DMS114 treated with DMSO at 0.1 percent for 48 hours (cell line): Measurements from ENCODE around the gene DNAJA1.
A peak's percentile ranks its signal among the peaks of the same experiment; 100 is the strongest.

ENCODE experiments used
- DNase-seq: peaks from one replicate; lab custom pipeline; 2025; ENCODE audit not compliant: unreplicated experiment; lab: John Stamatoyannopoulos, UW

Gene DNAJA1

DNA sequence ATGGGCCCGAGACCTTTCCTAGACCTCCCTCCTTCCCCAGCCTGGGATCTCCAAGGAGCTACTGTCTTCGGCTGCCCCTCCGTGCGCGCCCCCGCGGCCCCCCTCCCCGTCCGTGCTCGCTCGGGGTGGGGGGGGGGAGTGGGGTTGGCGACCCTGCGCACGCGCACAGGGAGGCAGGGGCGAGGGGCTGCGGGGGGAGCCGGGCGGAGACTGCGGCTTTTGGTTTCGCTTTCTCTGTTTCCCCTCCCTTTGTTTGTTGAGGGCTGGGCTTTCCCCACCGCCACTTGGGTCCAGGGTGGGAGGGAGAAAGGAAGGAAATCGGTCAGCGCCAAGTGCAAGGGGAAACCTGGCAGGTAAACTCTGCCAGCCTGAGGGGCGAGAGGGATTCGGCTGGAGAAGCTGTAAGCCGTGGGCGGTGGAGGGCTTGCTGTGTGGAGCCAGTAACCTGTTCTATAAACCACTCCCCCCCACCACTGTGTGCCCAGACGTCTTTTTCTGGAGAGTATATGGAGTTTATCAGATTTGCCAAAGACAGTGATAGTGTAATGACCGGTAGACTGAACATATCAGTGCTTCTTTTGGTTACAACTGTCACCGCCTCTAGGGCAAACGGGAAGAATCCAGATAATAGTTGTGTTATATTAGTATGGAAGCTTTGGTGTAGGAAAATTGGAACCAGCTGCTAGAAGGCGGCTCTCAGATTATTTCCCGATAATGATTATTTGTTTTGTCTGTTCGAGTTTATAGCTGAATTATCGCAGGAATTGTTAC lies 684 bp downstream of the DNAJA1 start:
- no peak for DNase-seq

GRCh38 chr9:33029231-33029786 lies 4.2 kb downstream of the DNAJA1 start:
- no peak for DNase-seq

- no peak for DNase-seq
Observed at GRCh38 chr9:33030285-33030684, 5.2 kb downstream of the DNAJA1 start.

- DNase-seq: no peak
Observed at GRCh38 chr9:33032292-33032691, 7.2 kb downstream of the DNAJA1 start.

DNA sequence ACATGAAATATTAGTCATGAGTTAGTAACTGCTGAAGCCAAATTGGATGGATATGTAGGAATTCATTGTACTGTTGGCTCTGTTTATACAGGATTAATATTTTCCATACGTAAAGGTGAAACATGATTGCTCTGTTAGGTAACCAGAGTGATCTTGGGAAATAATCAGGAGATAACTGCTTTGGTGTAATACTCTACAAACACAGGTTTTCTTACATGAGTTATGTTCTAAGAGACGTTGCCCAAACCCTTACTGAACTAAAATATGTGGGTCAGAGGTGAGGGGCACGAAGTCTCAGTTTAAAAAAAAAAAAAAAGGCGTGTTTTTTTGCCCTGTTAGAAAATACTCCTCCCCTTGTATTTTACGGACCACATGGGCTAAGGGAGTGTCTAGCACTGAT lies 7.8 kb downstream of the DNAJA1 start:
- no peak for DNase-seq

DNA sequence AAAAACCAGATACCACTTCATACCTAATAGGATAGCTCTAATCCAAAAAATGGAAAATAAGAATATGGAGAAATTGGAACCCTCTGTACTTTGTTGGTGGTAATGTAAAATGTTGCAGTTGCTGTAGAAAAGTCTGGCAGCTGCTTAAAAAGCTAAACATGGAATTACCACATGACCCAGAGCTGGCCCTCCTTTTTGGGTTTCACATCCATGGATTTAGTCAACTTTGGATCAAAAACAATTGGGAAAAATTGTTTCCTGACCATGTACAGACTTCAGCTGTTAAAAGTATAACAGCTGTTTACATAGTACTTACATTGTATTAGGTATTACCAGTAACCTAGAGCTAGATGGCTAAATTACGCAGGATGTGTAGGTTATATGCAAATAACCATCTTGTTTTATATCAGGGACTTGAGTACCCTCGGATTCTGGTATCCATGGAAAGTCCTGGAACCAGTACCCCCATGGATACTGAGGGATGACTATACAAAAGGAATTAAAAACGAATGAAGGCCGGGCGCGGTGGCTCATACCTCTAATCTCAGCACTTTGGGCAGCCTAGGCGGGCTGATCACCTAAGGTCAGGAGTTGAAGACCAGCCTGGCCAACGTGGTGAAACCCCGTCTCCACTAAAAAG lies 15.8 kb downstream of the DNAJA1 start:
- no peak for DNase-seq

DNA sequence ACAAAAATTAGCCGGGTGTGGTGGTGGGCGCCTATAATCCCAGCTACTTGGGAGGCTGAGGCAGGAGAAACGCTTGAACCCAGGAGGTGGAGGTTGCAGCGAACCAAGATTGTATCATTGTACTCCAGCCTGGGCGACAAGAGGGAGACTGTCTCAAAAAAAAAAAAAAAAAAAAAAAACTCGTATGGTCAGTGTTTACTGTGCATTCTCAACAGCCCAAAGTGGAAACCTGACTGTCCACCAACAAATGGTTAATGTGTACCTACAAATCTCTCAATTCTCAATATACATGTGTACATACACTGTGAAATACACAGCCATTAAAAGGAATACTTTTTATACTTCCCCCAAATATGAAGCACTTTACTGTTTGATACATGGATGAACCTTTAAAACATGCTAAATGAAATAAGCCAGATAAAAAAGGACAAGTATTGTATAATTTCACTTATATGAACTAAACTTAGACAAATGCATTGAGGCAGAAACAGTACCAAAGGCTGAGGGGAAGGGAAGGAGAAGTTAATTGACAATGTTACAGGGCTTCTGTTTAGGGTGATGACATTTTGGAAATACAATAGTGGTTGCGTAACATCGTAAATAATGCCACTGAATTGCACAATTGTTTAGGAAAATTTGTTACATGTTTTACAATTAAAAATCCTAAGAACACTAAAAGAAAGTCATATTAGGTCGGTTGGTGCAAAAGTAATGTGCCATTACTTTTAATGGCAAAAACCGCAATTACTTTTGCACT lies 16.5 kb downstream of the DNAJA1 start:
- DNase-seq: no peak

DNA sequence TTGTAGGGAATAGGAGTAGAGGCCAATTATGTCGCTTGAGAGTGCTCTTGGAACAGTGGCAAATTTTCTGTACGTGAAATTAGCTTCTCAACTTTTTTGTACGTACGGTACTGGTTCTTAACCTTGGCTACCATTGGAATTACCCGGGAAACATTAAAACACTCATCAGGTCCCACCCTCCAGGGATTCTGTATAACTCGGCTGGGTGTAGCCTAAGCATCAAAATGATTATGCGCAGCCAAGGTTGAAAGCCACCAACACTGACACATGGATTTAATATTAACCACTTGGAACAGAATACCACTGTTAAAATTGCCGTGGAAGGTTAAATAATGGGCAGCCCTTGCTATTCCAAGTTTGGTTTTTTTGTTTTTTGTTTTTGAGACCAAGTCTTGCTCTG lies 17.4 kb downstream of the DNAJA1 start:
- DNase-seq: no peak

DNA sequence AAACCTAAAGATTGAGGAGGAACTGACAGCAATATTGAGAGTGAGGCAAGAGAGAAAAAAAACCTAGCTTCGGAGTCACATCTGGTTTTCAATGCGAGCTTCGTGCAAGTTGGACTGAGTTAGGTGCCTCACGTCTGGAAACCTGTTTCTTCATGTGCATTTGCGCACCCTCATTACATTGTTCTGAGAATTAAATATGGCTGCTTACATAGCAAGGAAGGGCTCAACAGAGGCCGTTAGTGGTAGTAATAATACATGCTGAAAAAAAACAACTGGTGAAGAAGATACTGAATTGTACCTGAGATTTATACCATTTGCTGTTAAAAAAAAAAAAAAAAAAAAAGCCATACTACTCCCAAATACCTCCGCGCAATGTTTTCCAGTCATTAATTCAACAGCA lies 18.6 kb downstream of the DNAJA1 start:
- no peak for DNase-seq

GRCh38 chr9:33044162-33044673 lies 19.1 kb downstream of the DNAJA1 start:
- DNase-seq: peak; percentile 83

- DNase-seq: peak; percentile 30
Observed at GRCh38 chr9:33044677-33045282, 19.7 kb downstream of the DNAJA1 start.

GRCh38 chr9:33046061-33046460 lies 21.0 kb downstream of the DNAJA1 start:
- DNase-seq: no peak

DNA sequence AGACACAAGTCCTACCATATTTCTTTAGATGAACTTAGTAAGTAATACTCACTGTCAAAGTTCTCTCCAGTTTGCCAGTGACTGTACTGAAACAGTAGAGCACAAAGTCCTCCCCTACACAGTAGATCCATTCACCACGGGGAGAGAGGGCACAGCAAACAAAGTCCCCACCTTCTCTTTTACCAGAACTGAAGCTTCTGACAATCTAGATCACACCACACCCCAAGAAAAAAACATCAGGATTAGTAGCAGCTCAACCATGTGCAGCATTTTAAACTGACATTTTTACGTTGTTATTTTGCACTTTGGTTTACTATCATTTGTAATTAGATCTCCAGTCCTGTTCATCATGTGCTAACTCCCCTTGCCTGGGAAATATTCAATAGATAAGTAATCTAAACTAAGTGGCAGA lies 23.0 kb downstream of the DNAJA1 start:
- DNase-seq: no peak

GRCh38 chr9:33049680-33050361 lies 24.7 kb downstream of the DNAJA1 start:
- no peak for DNase-seq

DNA sequence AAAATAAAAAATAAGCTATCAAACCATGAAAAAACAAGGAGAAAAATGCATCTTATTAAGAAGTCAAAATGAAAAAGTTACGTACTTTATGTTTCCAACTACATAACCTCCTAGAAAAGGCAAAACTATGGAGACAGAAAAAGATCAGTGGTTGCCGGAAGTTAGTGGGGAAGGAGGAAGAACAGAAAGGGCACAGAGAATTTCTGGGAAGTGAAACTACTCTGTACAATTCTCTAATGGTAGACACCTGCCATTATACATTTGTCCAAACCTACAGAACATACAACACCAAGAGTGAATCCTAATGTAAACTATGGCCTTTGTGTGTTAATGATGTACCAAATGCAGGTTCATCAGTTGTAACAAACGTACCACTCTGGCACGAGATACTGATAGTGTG lies 26.1 kb downstream of the DNAJA1 start:
- DNase-seq: no peak

- no peak for DNase-seq
Observed at GRCh38 chr9:33065157-33066076, 40.3 kb downstream of the DNAJA1 start.

DNA sequence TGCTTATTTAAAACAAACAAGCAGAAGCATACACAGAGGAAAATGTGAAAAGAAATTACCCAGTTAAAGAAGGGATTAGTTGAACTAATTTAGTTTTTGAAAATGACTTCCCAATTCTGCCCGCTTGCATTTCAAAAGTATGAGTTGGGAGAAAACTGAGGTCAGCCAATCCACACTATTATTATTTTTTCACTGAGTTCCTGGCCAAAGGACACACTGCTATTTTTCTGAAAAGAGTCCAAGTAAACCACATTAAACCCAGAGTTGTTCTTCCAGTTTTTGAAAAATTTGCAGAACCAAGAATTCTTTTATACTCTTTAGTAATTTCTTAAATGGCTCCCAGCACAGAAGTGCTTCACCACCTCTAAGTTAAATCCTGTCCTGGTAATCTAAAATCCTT lies 43.9 kb downstream of the DNAJA1 start:
- no peak for DNase-seq

GRCh38 chr9:33076046-33077004 lies 51.3 kb downstream of the DNAJA1 start, which contains the start of gene SMU1:
TSS of gene SMU1 (minus strand) at chr9:33076674. CDS start at chr9:33076608, 66 bp downstream.
- DNase-seq: peak; percentile 95
